Neural progenitor cell (in vitro differentiated cells): ENCODE measurements around the gene LRRD1. TPM values are rescaled to one million over a fixed set of nuclear protein-coding genes. Genes with fewer than 3 reads are reported as not detected.

Source experiments
- DNase-seq: peaks from one replicate; pipeline ENCODE4 v3.0.0-alpha.2; 2016; ENCODE audit warnings: low spot score
- H2AFZ ChIP-seq: fragments of 200-600 bp; sonication (generic); replicated peaks from 2 replicates; pipeline ENCODE4 v1.6.1; 2016; ENCODE audit warnings: antibody characterized with exemption
- H3F3A ChIP-seq: fragments of 200-600 bp; sonication (generic); 2 replicates; pipeline ENCODE4 v1.6.1; 2016; ENCODE audit warnings: antibody characterized with exemption, low read depth
- H3K27ac ChIP-seq: fragments of 200-600 bp; sonication (generic); 2 replicates; pipeline ENCODE4 v1.5.1; 2016; ENCODE audit warnings: mild to moderate bottlenecking
- H3K27me3 ChIP-seq: fragments of 200-600 bp; sonication (generic); 2 replicates; pipeline ENCODE4 v1.6.1; 2016; ENCODE audit warnings: mild to moderate bottlenecking, moderate library complexity
- H3K36me3 ChIP-seq: fragments of 200-600 bp; sonication (generic); 2 replicates; pipeline ENCODE4 v1.5.1; 2016
- H3K4me1 ChIP-seq: fragments of 200-600 bp; sonication (generic); 2 replicates; pipeline ENCODE4 v1.6.1; 2016; ENCODE audit warnings: mixed run types
- H3K4me2 ChIP-seq: fragments of 200-600 bp; sonication (generic); 2 replicates; pipeline ENCODE4 v1.6.1; 2016
- H3K4me3 ChIP-seq: fragments of 200-600 bp; sonication (generic); 2 replicates; pipeline ENCODE4 v1.5.1; 2016
- H3K79me2 ChIP-seq: fragments of 200-600 bp; sonication (generic); 2 replicates; pipeline ENCODE4 v1.6.1; 2016; ENCODE audit warnings: low read depth
- H3K9ac ChIP-seq: fragments of 200-600 bp; sonication (generic); 2 replicates; pipeline ENCODE4 v1.6.1; 2016
- H3K9me3 ChIP-seq: fragments of 200-600 bp; sonication (generic); 2 replicates; pipeline ENCODE4 v1.5.1; 2016; ENCODE audit warnings: low read depth
- H4K20me1 ChIP-seq: fragments of 200-600 bp; sonication (generic); 2 replicates; pipeline ENCODE4 v1.6.1; 2016; ENCODE audit warnings: low read depth
- H3K27ac Mint-ChIP-seq: 3 replicates; pipeline ENCODE4 v1.8.0; 2021; ENCODE audit warnings: mixed read lengths
- H3K27me3 Mint-ChIP-seq: 2 replicates; pipeline ENCODE4 v1.8.0; 2022; ENCODE audit warnings: low read depth, mild to moderate bottlenecking, inconsistent platforms, moderate library complexity, mixed read lengths; ENCODE audit not compliant: insufficient read depth
- H3K36me3 Mint-ChIP-seq: 3 replicates; pipeline ENCODE4 v1.8.0; 2021; ENCODE audit warnings: mixed read lengths
- H3K4me1 Mint-ChIP-seq: 3 replicates; pipeline ENCODE4 v1.8.0; 2021; ENCODE audit warnings: mixed read lengths
- H3K4me3 Mint-ChIP-seq: 3 replicates; pipeline ENCODE4 v1.8.0; 2021; ENCODE audit warnings: mild to moderate bottlenecking, moderate library complexity, mixed read lengths
- H3K9me3 Mint-ChIP-seq: 3 replicates; pipeline ENCODE4 v1.8.0; 2020; ENCODE audit warnings: mixed read lengths
- EZH2 ChIP-seq: fragments of 200-600 bp; sonication (generic); IDR thresholded peaks from 2 replicates; pipeline ENCODE4 v1.6.1; 2017; ENCODE audit warnings: antibody characterized with exemption, mild to moderate bottlenecking, moderate library complexity
- EZH2phosphoT487 ChIP-seq: fragments of 200-600 bp; sonication (generic); IDR thresholded peaks from 2 replicates; pipeline ENCODE4 v1.6.1; 2017; ENCODE audit warnings: antibody characterized with exemption
- total RNA-seq: library from RNA; depleted of rRNA; stranded (reverse); fragments of >200 nt; gene quantifications from 2 replicates; pipeline ENCODE4 v1.2.3, GENCODE V29; 2015; ENCODE audit warnings: low replicate concordance
- TF ChIP-seq, protein P1 (sequence below): fragments of 200-600 bp; sonication (generic); IDR thresholded peaks from 2 replicates; pipeline ENCODE4 v1.5.1; 2017; ENCODE audit warnings: antibody characterized with exemption, mild to moderate bottlenecking

Gene LRRD1
- total RNA-seq, 1 donor from 2014 or later = not detected

DNA sequence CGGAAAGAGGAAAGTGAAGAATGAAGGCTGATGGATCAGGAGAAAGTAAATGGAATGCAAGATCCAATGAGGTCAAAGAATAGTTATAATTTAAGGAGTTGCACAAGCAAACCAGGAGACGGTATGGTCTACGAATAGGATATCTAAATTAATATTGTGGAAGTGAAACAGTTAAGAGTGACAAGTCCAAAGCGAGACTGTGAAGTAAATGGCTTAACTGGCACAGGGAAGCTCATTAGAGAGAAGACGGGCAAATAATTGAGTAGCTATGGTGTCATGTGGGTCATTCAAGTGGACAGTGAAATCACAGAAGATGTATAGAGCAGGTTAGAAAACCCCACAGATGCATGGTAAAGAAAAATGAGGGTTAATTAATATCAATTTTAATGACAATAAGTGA is 47.8 kb downstream of the LRRD1 start:
- H3K36me3 ChIP-seq = peaks cover 34% of the 10 kb centered on the region
- H3F3A ChIP-seq = peaks cover 19% of the 10 kb centered on the region
- H3K9me3 ChIP-seq = no peaks in the 10 kb centered on the region
- DNase-seq = no peak
- Mint-ChIP-seq H3K36me3 (peaks cover 39% of the 10 kb centered on the region), H3K27me3 (peaks cover 9% of the 10 kb centered on the region), H3K4me3 (no peak overlapping the region), H3K4me1 (peaks cover 30% of the 10 kb centered on the region), H3K9me3 (peaks cover 4% of the 10 kb centered on the region), H3K27ac (no peak overlapping the region)
- H3K4me1 ChIP-seq = peaks cover 24% of the 10 kb centered on the region
- H3K9ac ChIP-seq = no peak overlapping the region
- H3K79me2 ChIP-seq = peaks cover 68% of the 10 kb centered on the region
- no peak for TF ChIP-seq EZH2phosphoT487
- no peak for TF ChIP-seq EZH2
- TF ChIP-seq, protein P1, sequence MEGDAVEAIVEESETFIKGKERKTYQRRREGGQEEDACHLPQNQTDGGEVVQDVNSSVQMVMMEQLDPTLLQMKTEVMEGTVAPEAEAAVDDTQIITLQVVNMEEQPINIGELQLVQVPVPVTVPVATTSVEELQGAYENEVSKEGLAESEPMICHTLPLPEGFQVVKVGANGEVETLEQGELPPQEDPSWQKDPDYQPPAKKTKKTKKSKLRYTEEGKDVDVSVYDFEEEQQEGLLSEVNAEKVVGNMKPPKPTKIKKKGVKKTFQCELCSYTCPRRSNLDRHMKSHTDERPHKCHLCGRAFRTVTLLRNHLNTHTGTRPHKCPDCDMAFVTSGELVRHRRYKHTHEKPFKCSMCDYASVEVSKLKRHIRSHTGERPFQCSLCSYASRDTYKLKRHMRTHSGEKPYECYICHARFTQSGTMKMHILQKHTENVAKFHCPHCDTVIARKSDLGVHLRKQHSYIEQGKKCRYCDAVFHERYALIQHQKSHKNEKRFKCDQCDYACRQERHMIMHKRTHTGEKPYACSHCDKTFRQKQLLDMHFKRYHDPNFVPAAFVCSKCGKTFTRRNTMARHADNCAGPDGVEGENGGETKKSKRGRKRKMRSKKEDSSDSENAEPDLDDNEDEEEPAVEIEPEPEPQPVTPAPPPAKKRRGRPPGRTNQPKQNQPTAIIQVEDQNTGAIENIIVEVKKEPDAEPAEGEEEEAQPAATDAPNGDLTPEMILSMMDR = no peak
- H4K20me1 ChIP-seq = peaks cover 38% of the 10 kb centered on the region
- no peaks in the 10 kb centered on the region for H3K27me3 ChIP-seq
- H2AFZ ChIP-seq = no peak overlapping the region
- no peak overlapping the region for H3K27ac ChIP-seq
- no peak overlapping the region for H3K4me2 ChIP-seq
- peak overlapping the region; percentile 95 for H3K4me3 ChIP-seq

GRCh38 chr7:92121681-92122080 is 57.3 kb downstream of the LRRD1 start:
- H3K27ac Mint-ChIP-seq = no peak overlapping the region
- H3K36me3 ChIP-seq = peaks cover 48% of the 10 kb centered on the region
- no peak overlapping the region for H3K4me2 ChIP-seq
- no peak overlapping the region for H3K9ac ChIP-seq
- H3K9me3 ChIP-seq = no peaks in the 10 kb centered on the region
- no peak overlapping the region for H3K4me3 Mint-ChIP-seq
- peaks cover 66% of the 10 kb centered on the region for H3K36me3 Mint-ChIP-seq
- no peak for DNase-seq
- no peaks in the 10 kb centered on the region for H3K9me3 Mint-ChIP-seq
- no peak overlapping the region for H3K27ac ChIP-seq
- H2AFZ ChIP-seq = no peak overlapping the region
- H3K4me1 Mint-ChIP-seq = peaks cover 6% of the 10 kb centered on the region
- H3K4me1 ChIP-seq = no peaks in the 10 kb centered on the region
- H3F3A ChIP-seq = no peaks in the 10 kb centered on the region
- H3K4me3 ChIP-seq = no peak overlapping the region
- H3K79me2 ChIP-seq = peaks cover 83% of the 10 kb centered on the region
- TF ChIP-seq, protein P1 = no peak
- TF ChIP-seq EZH2phosphoT487 (no peak), EZH2 (no peak)
- no peaks in the 10 kb centered on the region for H3K27me3 ChIP-seq
- H3K27me3 Mint-ChIP-seq = peaks cover 2% of the 10 kb centered on the region
- peaks cover 26% of the 10 kb centered on the region for H4K20me1 ChIP-seq

DNA sequence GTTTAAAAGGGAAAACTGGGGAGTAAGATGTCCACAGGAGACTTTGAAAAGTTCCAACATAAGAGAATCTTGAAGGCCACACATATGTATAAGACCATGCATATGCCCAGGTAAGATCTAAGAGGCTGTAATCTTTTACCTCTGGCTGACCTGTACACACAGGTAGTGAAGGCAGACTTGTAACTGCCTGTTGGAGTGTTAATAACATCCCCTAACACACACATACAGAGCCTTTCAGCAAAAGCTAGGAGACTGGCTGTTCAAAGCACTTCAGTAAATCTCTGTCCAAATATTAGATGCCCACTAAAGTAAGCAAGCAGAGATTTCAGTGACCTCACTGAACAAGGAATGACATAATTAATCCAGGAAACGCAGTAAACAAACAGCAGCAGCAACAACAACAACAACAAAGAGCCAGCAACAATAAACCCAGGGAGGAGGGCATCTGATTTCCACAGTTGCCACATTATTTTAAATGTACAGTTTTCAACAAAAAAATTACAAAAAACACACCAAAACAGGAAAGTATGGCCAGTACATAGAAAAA is 59.7 kb downstream of the LRRD1 start:
- H3K36me3 ChIP-seq = peaks cover 45% of the 10 kb centered on the region

More for the DNA sequence above, 59.7 kb downstream of the LRRD1 start:
- H3K79me2 ChIP-seq = peaks cover 94% of the 10 kb centered on the region
- no peak for DNase-seq
- H3K9me3 ChIP-seq = no peaks in the 10 kb centered on the region
- Mint-ChIP-seq H3K4me1 (peaks cover 6% of the 10 kb centered on the region), H3K27me3 (no peaks in the 10 kb centered on the region), H3K36me3 (peaks cover 72% of the 10 kb centered on the region), H3K4me3 (no peak overlapping the region), H3K9me3 (no peaks in the 10 kb centered on the region), H3K27ac (no peak overlapping the region)
- no peak overlapping the region for H2AFZ ChIP-seq
- no peak overlapping the region for H3K4me3 ChIP-seq
- no peaks in the 10 kb centered on the region for H3K27me3 ChIP-seq
- no peak overlapping the region for H3K4me2 ChIP-seq
- no peaks in the 10 kb centered on the region for H3F3A ChIP-seq
- H3K9ac ChIP-seq = no peak overlapping the region
- peaks cover 29% of the 10 kb centered on the region for H4K20me1 ChIP-seq
- TF ChIP-seq EZH2phosphoT487 (no peak), EZH2 (no peak)
- TF ChIP-seq, protein P1 = no peak
- H3K27ac ChIP-seq = no peak overlapping the region
- H3K4me1 ChIP-seq = no peaks in the 10 kb centered on the region
